Measurements from ENCODE around the gene ROR1.

GRCh38 chr1:64033667-64034220 is 259.9 kb downstream of the ROR1 start:
- no peak for TF ChIP-seq POLR2A (IDR thresholded peaks at IDR 0.05; ENCODE audit: low read depth)
- TF ChIP-seq, protein P1, sequence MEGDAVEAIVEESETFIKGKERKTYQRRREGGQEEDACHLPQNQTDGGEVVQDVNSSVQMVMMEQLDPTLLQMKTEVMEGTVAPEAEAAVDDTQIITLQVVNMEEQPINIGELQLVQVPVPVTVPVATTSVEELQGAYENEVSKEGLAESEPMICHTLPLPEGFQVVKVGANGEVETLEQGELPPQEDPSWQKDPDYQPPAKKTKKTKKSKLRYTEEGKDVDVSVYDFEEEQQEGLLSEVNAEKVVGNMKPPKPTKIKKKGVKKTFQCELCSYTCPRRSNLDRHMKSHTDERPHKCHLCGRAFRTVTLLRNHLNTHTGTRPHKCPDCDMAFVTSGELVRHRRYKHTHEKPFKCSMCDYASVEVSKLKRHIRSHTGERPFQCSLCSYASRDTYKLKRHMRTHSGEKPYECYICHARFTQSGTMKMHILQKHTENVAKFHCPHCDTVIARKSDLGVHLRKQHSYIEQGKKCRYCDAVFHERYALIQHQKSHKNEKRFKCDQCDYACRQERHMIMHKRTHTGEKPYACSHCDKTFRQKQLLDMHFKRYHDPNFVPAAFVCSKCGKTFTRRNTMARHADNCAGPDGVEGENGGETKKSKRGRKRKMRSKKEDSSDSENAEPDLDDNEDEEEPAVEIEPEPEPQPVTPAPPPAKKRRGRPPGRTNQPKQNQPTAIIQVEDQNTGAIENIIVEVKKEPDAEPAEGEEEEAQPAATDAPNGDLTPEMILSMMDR (IDR thresholded peaks at IDR 0.05) = no peak
